Measurements from ENCODE around the gene DMXL2. TPM values are rescaled to one million over a fixed set of nuclear protein-coding genes. Genes with fewer than 3 reads are reported as not detected.
"Not testable (repeated sequence)": the region's sequence is repeated elsewhere in the genome, so short reads cannot be mapped to it uniquely, and the experiment has no call there.

Gene DMXL2
- total RNA-seq, 4 donors from 2014 or later: 17.5 to 111 (median 29.1) TPM

- Histone ChIP-seq H3K4me1 (no peaks in the 10 kb centered on the region), H3K27me3 (no peaks in the 10 kb centered on the region), H3K36me3 (no peaks in the 10 kb centered on the region), H3K27ac (no peak overlapping the region), H3K4me3 (no peak overlapping the region), H3K9me3 (no peaks in the 10 kb centered on the region)
- 79 to 85% methylated on average over 2 of the region's 2 CpGs for WGBS, 2 donors (ENCODE audit: low coverage in 1 of 2)
- TF ChIP-seq CTCF (IDR thresholded peaks at IDR 0.05) (no peak), EP300 (IDR thresholded peaks at IDR 0.05) (no peak), POLR2AphosphoS5 (IDR thresholded peaks at IDR 0.05) (no peak), POLR2A (IDR thresholded peaks at IDR 0.05) (no peak)
- no peak for ATAC-seq
Observed at GRCh38 chr15:51661072-51661471, 38.5 kb upstream of the DMXL2 start.

GRCh38 chr15:51658664-51659063, 36.1 kb upstream of the DMXL2 start:
- no peak for ATAC-seq

GRCh38 chr15:51655401-51656057, 33.0 kb upstream of the DMXL2 start:
- ATAC-seq, H3K36me3 ChIP-seq, H3K9me3 ChIP-seq, H3K27ac ChIP-seq, H3K27me3 ChIP-seq, H3K4me3 ChIP-seq, H3K4me1 ChIP-seq: not testable (repeated sequence)
- 94 to 98% methylated on average over 13 of the region's 24 CpGs for WGBS, 2 donors (ENCODE audit: low coverage in 1 of 2)

More at GRCh38 chr15:51658664-51659063, 36.1 kb upstream of the DMXL2 start:
- Histone ChIP-seq H3K27ac (no peak overlapping the region), H3K4me1 (no peaks in the 10 kb centered on the region), H3K9me3 (no peaks in the 10 kb centered on the region), H3K27me3 (no peaks in the 10 kb centered on the region), H3K4me3 (no peak overlapping the region), H3K36me3 (no peaks in the 10 kb centered on the region)
- 85 to 94% methylated on average over 2 to 3 of the region's 3 CpGs for WGBS, 2 donors (ENCODE audit: low coverage in 1 of 2)
- no peak for TF ChIP-seq POLR2AphosphoS5 (IDR thresholded peaks at IDR 0.05)
- no peak for TF ChIP-seq EP300 (IDR thresholded peaks at IDR 0.05)
- TF ChIP-seq CTCF (IDR thresholded peaks at IDR 0.05): no peak
- TF ChIP-seq POLR2A (IDR thresholded peaks at IDR 0.05): no peak

DNA sequence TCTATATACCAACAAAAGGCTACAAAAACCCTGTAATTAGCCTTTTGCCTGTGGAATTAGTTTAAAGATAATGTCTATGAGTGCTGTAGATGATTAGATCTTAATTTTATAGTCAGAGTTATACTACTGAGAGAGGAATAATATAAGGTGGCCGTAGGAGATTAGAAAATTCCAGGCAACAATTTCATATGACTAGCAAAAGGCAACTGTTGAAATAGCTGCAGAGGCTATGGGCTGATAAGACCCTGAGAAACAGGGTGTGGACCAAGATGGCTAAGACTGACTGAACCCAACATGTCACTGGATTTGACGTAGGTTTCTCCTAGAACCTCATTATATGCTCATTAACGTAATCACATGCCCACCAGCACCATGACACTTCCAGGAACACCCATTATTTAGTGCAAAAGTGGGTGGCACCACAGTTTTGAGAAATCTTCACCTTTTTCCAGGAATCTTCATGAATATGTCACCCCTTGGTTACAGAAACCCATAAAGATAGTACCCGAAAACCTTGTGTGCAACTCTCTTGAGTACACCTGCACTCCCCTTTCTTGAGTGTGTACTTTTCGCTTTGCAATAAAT, 29.6 kb upstream of the DMXL2 start:
- TF ChIP-seq EP300 (IDR thresholded peaks at IDR 0.05) (no peak), POLR2AphosphoS5 (IDR thresholded peaks at IDR 0.05) (no peak)
- Histone ChIP-seq H3K36me3 (no peaks in the 10 kb centered on the region), H3K27me3 (no peaks in the 10 kb centered on the region), H3K4me1 (no peaks in the 10 kb centered on the region), H3K9me3 (no peaks in the 10 kb centered on the region), H3K4me3 (no peak overlapping the region), H3K27ac (no peak overlapping the region)
- WGBS, 2 donors (ENCODE audit: low coverage in 1 of 2): 75 to 79% methylated on average over 5 of the region's 5 CpGs
- ATAC-seq: no peak

DNA sequence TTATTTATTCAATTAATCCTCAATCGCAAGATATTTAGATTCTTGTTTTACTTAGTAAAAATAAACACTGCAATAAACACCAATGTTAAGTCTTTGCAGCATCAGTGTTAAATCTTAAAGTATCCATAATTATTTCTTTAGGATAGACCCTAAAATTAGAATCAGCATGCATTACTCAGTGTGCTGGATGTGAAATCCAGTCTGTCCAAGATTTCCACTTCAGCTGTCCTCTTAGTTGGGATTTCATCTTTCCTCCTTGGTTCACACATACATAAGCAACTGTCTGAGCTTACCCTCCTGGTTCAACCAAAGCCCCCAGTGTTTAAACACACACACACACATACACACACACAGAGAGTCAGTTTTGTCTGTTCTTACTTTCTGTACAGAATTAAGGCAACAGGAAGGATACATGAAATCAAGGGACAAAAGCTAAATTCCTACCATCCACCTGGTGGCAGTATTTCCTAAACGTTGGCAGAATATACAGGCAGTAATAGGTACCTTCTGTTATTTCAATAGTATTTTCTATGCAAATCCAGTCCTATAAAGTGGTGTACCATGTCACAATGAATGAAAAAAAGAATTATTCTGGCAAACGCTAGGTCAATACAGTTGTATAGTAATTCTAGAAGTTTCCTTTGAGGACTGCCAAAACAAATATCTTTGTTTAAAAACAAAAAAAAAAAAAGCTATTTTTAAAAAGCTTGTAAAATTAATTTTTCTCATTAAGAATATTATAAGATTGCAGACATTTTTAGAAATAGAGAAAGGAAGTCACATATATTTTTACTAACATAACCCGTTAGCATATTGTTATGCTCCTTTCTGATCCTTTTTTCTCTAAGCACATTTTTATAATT, 27.3 kb upstream of the DMXL2 start:
- WGBS, 2 donors (ENCODE audit: low coverage in 1 of 2): 38 to 40% methylated on average over 4 of the region's 4 CpGs
- TF ChIP-seq POLR2A (IDR thresholded peaks at IDR 0.05): no peak
- no peak for TF ChIP-seq EP300 (IDR thresholded peaks at IDR 0.05)
- no peak for TF ChIP-seq POLR2AphosphoS5 (IDR thresholded peaks at IDR 0.05)
- peak; percentile 61 to 85 (median 78) for TF ChIP-seq CTCF (IDR thresholded peaks at IDR 0.05)
- H3K36me3 ChIP-seq: no peaks in the 10 kb centered on the region
- H3K4me3 ChIP-seq: no peak overlapping the region
- H3K9me3 ChIP-seq: no peaks in the 10 kb centered on the region
- no peak overlapping the region for H3K27ac ChIP-seq
- no peaks in the 10 kb centered on the region for H3K4me1 ChIP-seq
- no peaks in the 10 kb centered on the region for H3K27me3 ChIP-seq
- no peak for ATAC-seq

- not testable (repeated sequence) for H3K27ac ChIP-seq, ATAC-seq, H3K9me3 ChIP-seq, H3K27me3 ChIP-seq, H3K4me1 ChIP-seq, H3K4me3 ChIP-seq, H3K36me3 ChIP-seq
- 77 to 81% methylated on average over 3 to 4 of the region's 4 CpGs for WGBS, 2 donors (ENCODE audit: low coverage in 1 of 2)
Observed at GRCh38 chr15:51648643-51649042, 26.1 kb upstream of the DMXL2 start.

DNA sequence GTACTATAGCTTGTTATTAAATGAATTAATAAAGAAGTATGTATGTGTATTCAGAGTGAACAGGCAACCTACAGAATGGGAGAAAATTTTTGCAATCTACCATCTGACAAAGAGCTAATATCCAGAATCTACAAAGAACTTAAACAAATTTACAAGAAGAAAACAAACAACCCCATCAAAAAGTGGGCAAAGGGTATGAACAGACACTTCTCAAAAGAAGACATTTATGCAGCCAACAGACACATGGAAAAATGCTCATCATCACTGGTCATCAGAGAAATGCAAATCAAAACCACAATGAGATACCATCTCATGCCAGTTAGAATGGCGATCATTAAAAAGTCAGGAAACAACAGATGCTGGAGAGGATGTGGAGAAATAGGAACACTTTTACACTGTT, 25.5 kb upstream of the DMXL2 start:
- 93 to 100% methylated on average over 1 of the region's 1 CpG for WGBS, 2 donors (ENCODE audit: low coverage in 1 of 2)
- not testable (repeated sequence) for H3K4me3 ChIP-seq, H3K4me1 ChIP-seq, H3K9me3 ChIP-seq, ATAC-seq, H3K36me3 ChIP-seq, H3K27me3 ChIP-seq, H3K27ac ChIP-seq
